Peyer's patch (tissue), 4 donors: ENCODE data around the gene UTP4. TPM values are rescaled to one million over a fixed set of nuclear protein-coding genes. Genes with fewer than 3 reads are reported as not detected.
"Not testable (repeated sequence)": the region's sequence is repeated elsewhere in the genome, so short reads cannot be mapped to it uniquely, and the experiment has no call there.

ENCODE experiments used
- DNase-seq, 3 donors: peaks; one replicate each; pipeline ENCODE4 v3.0.0-alpha.2; 2017 to 2019
- H3K27ac ChIP-seq, 4 donors: fragments of 200-600 bp; sonication (generic); one replicate each; pipeline ENCODE4 v1.5.1; 2016 to 2019
- H3K27me3 ChIP-seq, 2 donors: fragments of 200-600 bp; sonication (generic); one replicate each; pipeline ENCODE4 v1.5.1; 2019
- H3K36me3 ChIP-seq, 3 donors: fragments of 200-600 bp; sonication (generic); one replicate each; pipeline ENCODE4 v1.5.1; 2016 to 2019
- H3K4me1 ChIP-seq, 4 donors: fragments of 200-600 bp; sonication (generic); one replicate each; pipeline ENCODE4 v1.5.1; 2016 to 2019
- H3K4me3 ChIP-seq, 4 donors: fragments of 200-600 bp; sonication (generic); 1 replicate in 3 of 4; 2 replicates in 1 of 4; pipeline ENCODE4 v1.5.1; 2016 to 2019; ENCODE audit warnings: mild to moderate bottlenecking in 1 of 4
- H3K9me3 ChIP-seq, 4 donors: fragments of 200-600 bp; sonication (generic); one replicate each; pipeline ENCODE4 v1.5.1; 2016 to 2019; ENCODE audit warnings: mild to moderate bottlenecking in 1 of 4
- CTCF ChIP-seq, 6 experiments: fragments of 450-650 bp in 4 of 6; fragments of 200-600 bp in 2 of 6; sonication (generic) in 1 of 6; IDR thresholded peaks; one replicate each; pipeline ENCODE4 v1.5.1; 2017 to 2019; ENCODE audit warnings: antibody characterized with exemption in 6 of 6, mild to moderate bottlenecking in 3 of 6, moderate library complexity in 1 of 6
- POLR2A ChIP-seq, 2 donors: fragments of 450-650 bp; IDR thresholded peaks; one replicate each; pipeline ENCODE4 v1.5.1; 2017; ENCODE audit warnings: antibody characterized with exemption in 2 of 2, mild to moderate bottlenecking in 2 of 2, moderate library complexity in 2 of 2
- total RNA-seq, 4 donors: library from RNA; depleted of rRNA; stranded (reverse); fragments of >200 nt; gene quantifications; one replicate each; pipeline ENCODE4 v1.1.0, GENCODE V29; 2016

Gene UTP4
- total RNA-seq, 4 donors from 2014 or later: 8.9 to 19.4 (median 13.1) TPM

- Histone ChIP-seq H3K4me3 (no peak overlapping the region), H3K9me3 (no peaks in the 10 kb centered on the region), H3K4me1 (peaks cover 0 to 2% (median 0%) of the 10 kb centered on the region in 4 donors), H3K27ac (no peak overlapping the region), H3K27me3 (no peaks in the 10 kb centered on the region), H3K36me3 (peaks cover 0 to 55% (median 0%) of the 10 kb centered on the region in 3 donors)
- no peak for DNase-seq
- TF ChIP-seq CTCF (IDR thresholded peaks at IDR 0.05) (no peak), POLR2A (IDR thresholded peaks at IDR 0.05) (no peak)
Observed at GRCh38 chr16:69138608-69139007, 6.2 kb downstream of the UTP4 start.

- H3K4me1 ChIP-seq, H3K27me3 ChIP-seq, H3K4me3 ChIP-seq, H3K27ac ChIP-seq, DNase-seq, H3K9me3 ChIP-seq: not testable (repeated sequence)
- peaks cover 0 to 64% (median 0%) of the 10 kb centered on the region in 3 donors for H3K36me3 ChIP-seq
Observed at GRCh38 chr16:69139464-69139863, 7.0 kb downstream of the UTP4 start.

- no peak for DNase-seq
- Histone ChIP-seq H3K27me3 (no peaks in the 10 kb centered on the region), H3K27ac (no peak overlapping the region), H3K9me3 (no peaks in the 10 kb centered on the region), H3K4me1 (no peaks in the 10 kb centered on the region), H3K36me3 (peaks cover 0 to 77% (median 0%) of the 10 kb centered on the region in 3 donors), H3K4me3 (no peak overlapping the region)
- TF ChIP-seq POLR2A (IDR thresholded peaks at IDR 0.05) (no peak), CTCF (IDR thresholded peaks at IDR 0.05) (no peak)
Observed at GRCh38 chr16:69141014-69141413, 8.6 kb downstream of the UTP4 start.

- Histone ChIP-seq H3K36me3 (peaks cover 0 to 80% (median 0%) of the 10 kb centered on the region in 3 donors), H3K27ac (no peak overlapping the region), H3K4me3 (no peak overlapping the region), H3K4me1 (no peaks in the 10 kb centered on the region), H3K27me3 (no peaks in the 10 kb centered on the region), H3K9me3 (no peaks in the 10 kb centered on the region)
- TF ChIP-seq POLR2A (IDR thresholded peaks at IDR 0.05): no peak
- TF ChIP-seq CTCF (IDR thresholded peaks at IDR 0.05): no peak
- no peak for DNase-seq
Observed at GRCh38 chr16:69141936-69142335, 9.5 kb downstream of the UTP4 start.

- TF ChIP-seq POLR2A (IDR thresholded peaks at IDR 0.05): no peak
- peak in 3 of 6 experiments; percentile 25 to 38 (median 34) for TF ChIP-seq CTCF (IDR thresholded peaks at IDR 0.05)
- Histone ChIP-seq H3K27ac (no peak overlapping the region), H3K4me1 (no peaks in the 10 kb centered on the region), H3K9me3 (no peaks in the 10 kb centered on the region), H3K36me3 (peaks cover 0 to 75% (median 0%) of the 10 kb centered on the region in 3 donors), H3K4me3 (no peak overlapping the region), H3K27me3 (no peaks in the 10 kb centered on the region)
- DNase-seq: no peak
Observed at GRCh38 chr16:69143116-69143515, 10.7 kb downstream of the UTP4 start.

- DNase-seq: no peak
- Histone ChIP-seq H3K4me1 (no peaks in the 10 kb centered on the region), H3K27ac (no peak overlapping the region), H3K36me3 (peaks cover 0 to 60% (median 0%) of the 10 kb centered on the region in 3 donors), H3K4me3 (no peak overlapping the region), H3K9me3 (no peaks in the 10 kb centered on the region), H3K27me3 (no peaks in the 10 kb centered on the region)
- TF ChIP-seq POLR2A (IDR thresholded peaks at IDR 0.05) (no peak), CTCF (IDR thresholded peaks at IDR 0.05) (no peak)
Observed at GRCh38 chr16:69145658-69146057, 13.2 kb downstream of the UTP4 start.

GRCh38 chr16:69149621-69150020 is 17.2 kb downstream of the UTP4 start:
- not testable (repeated sequence) for H3K27me3 ChIP-seq, H3K4me3 ChIP-seq, H3K27ac ChIP-seq, DNase-seq, H3K9me3 ChIP-seq, H3K4me1 ChIP-seq
- H3K36me3 ChIP-seq: peaks cover 0 to 63% (median 0%) of the 10 kb centered on the region in 3 donors
